Gastroesophageal sphincter (tissue), 4 donors: ENCODE data around the gene CYP3A7. TPM values are rescaled to one million over a fixed set of nuclear protein-coding genes. Genes with fewer than 3 reads are reported as not detected.
"Not testable (repeated sequence)": the region's sequence is repeated elsewhere in the genome, so short reads cannot be mapped to it uniquely, and the experiment has no call there.

Source experiments
- ATAC-seq: fragments of 150-250 bp; one replicate; pipeline ENCODE4 v1.9.1; 2016; ENCODE audit warnings: mild to moderate bottlenecking, moderate library complexity
- H3K27ac ChIP-seq, 4 donors: fragments of 200-600 bp; sonication (generic) in 3 of 4; 1 replicate in 3 of 4; 2 replicates in 1 of 4; pipeline ENCODE4 v1.5.1; 2016 to 2019
- H3K27me3 ChIP-seq: fragments of 200-600 bp; sonication (generic); one replicate; pipeline ENCODE4 v1.5.1; 2019
- H3K36me3 ChIP-seq, 2 donors: fragments of 200-600 bp; sonication (generic); one replicate each; pipeline ENCODE4 v1.5.1; 2019; ENCODE audit warnings: control low read depth in 1 of 2
- H3K4me1 ChIP-seq, 3 donors: fragments of 200-600 bp; sonication (generic); 1 replicate in 2 of 3; 2 replicates in 1 of 3; pipeline ENCODE4 v1.5.1; 2016 to 2019; ENCODE audit warnings: control low read depth in 2 of 3
- H3K4me3 ChIP-seq, 2 donors: fragments of 200-600 bp; sonication (generic); one replicate each; pipeline ENCODE4 v1.5.1; 2019; ENCODE audit warnings: mild to moderate bottlenecking in 1 of 2, moderate library complexity in 1 of 2
- H3K9me3 ChIP-seq, 3 donors: fragments of 200-600 bp; sonication (generic); one replicate each; pipeline ENCODE4 v1.5.1; 2017 to 2019; ENCODE audit warnings: control low read depth in 2 of 3
- CTCF ChIP-seq, 4 experiments: fragments of 200-600 bp in 2 of 4; fragments of 450-650 bp in 2 of 4; sonication (generic) in 1 of 4; IDR thresholded peaks; one replicate each; pipeline ENCODE4 v1.5.1; 2017 to 2019; ENCODE audit warnings: antibody characterized with exemption in 4 of 4, mild to moderate bottlenecking in 2 of 4, moderate library complexity in 2 of 4
- EP300 ChIP-seq: sonication (generic); formaldehyde crosslinking; IDR thresholded peaks from one replicate; pipeline ENCODE4 v1.6.1; 2017; ENCODE audit warnings: antibody characterized with exemption, mild to moderate bottlenecking
- POLR2A ChIP-seq, 2 donors: fragments of 450-650 bp; IDR thresholded peaks; one replicate each; pipeline ENCODE4 v1.6.1; 2017; ENCODE audit warnings: antibody characterized with exemption in 2 of 2, mild to moderate bottlenecking in 2 of 2, moderate library complexity in 1 of 2
- POLR2AphosphoS5 ChIP-seq: sonication (generic); formaldehyde crosslinking; IDR thresholded peaks from one replicate; pipeline ENCODE4 v1.6.1; 2017; ENCODE audit warnings: antibody characterized with exemption
- WGBS, 2 donors: methylation state at CpG; one replicate each; pipeline ENCODE4 v1.1.5; 2018; ENCODE audit warnings: low coverage in 1 of 2; 5-methylcytosine and 5-hydroxymethylcytosine counted together
- total RNA-seq, 4 donors: library from RNA; depleted of rRNA; stranded (reverse); fragments of >200 nt; gene quantifications; one replicate each; pipeline ENCODE4 v1.1.0, GENCODE V29; 2016

Gene CYP3A7
- total RNA-seq, 4 donors from 2014 or later: not detected

- Histone ChIP-seq H3K27me3 (peaks cover 4% of the 10 kb centered on the region), H3K27ac (no peak overlapping the region), H3K36me3 (no peaks in the 10 kb centered on the region), H3K4me3 (no peak overlapping the region), H3K4me1 (no peaks in the 10 kb centered on the region), H3K9me3 (peaks cover 0 to 7% (median 0%) of the 10 kb centered on the region in 3 donors)
- no peak for TF ChIP-seq POLR2A (IDR thresholded peaks at IDR 0.05)
- TF ChIP-seq CTCF (IDR thresholded peaks at IDR 0.05): no peak
- no peak for TF ChIP-seq EP300
- TF ChIP-seq POLR2AphosphoS5: no peak
- no peak for ATAC-seq
- 75 to 93% methylated on average over 2 to 3 of the region's 3 CpGs for WGBS, 2 donors
These were observed 31.6 kb upstream of the CYP3A7 start for GRCh38 chr7:99766484-99767099.

GRCh38 chr7:99764478-99764877 is 29.5 kb upstream of the CYP3A7 start:
- no peaks in the 10 kb centered on the region for H3K9me3 ChIP-seq
- TF ChIP-seq POLR2A (IDR thresholded peaks at IDR 0.05) (no peak), EP300 (no peak), CTCF (IDR thresholded peaks at IDR 0.05) (no peak), POLR2AphosphoS5 (no peak)
- H3K4me1 ChIP-seq: no peaks in the 10 kb centered on the region
- H3K36me3 ChIP-seq: no peaks in the 10 kb centered on the region
- no peak for ATAC-seq
- no peak overlapping the region for H3K4me3 ChIP-seq
- no peak overlapping the region for H3K27ac ChIP-seq
- WGBS, 2 donors: 77 to 85% methylated on average over 3 of the region's 3 CpGs
- no peaks in the 10 kb centered on the region for H3K27me3 ChIP-seq

GRCh38 chr7:99762680-99763327 is 27.8 kb upstream of the CYP3A7 start:
- WGBS, 2 donors: 30 to 61% methylated on average over 6 of the region's 7 CpGs
- Histone ChIP-seq H3K9me3 (no peaks in the 10 kb centered on the region), H3K4me1 (no peaks in the 10 kb centered on the region), H3K36me3 (no peaks in the 10 kb centered on the region), H3K4me3 (no peak overlapping the region), H3K27me3 (no peaks in the 10 kb centered on the region), H3K27ac (no peak overlapping the region)
- peak; percentile 85 for ATAC-seq
- TF ChIP-seq POLR2A (IDR thresholded peaks at IDR 0.05): no peak
- TF ChIP-seq EP300: no peak
- TF ChIP-seq POLR2AphosphoS5: no peak
- no peak for TF ChIP-seq CTCF (IDR thresholded peaks at IDR 0.05)

GRCh38 chr7:99755085-99755484 is 20.1 kb upstream of the CYP3A7 start:
- Histone ChIP-seq H3K9me3 (peaks cover 0 to 5% (median 0%) of the 10 kb centered on the region in 3 donors), H3K4me3 (no peak overlapping the region), H3K27me3 (no peaks in the 10 kb centered on the region), H3K27ac (no peak overlapping the region), H3K36me3 (no peaks in the 10 kb centered on the region), H3K4me1 (peaks cover 0 to 18% (median 0%) of the 10 kb centered on the region in 3 donors)
- no peak for TF ChIP-seq POLR2A (IDR thresholded peaks at IDR 0.05)
- no peak for TF ChIP-seq CTCF (IDR thresholded peaks at IDR 0.05)
- no peak for TF ChIP-seq POLR2AphosphoS5
- TF ChIP-seq EP300: no peak
- 86% methylated on average over 1 of the region's 1 CpG; no CpG with 5 or more reads in 1 of the 2 donors for WGBS, 2 donors
- ATAC-seq: no peak

- Histone ChIP-seq H3K27me3 (no peaks in the 10 kb centered on the region), H3K4me1 (peaks cover 0 to 18% (median 0%) of the 10 kb centered on the region in 3 donors), H3K4me3 (no peak overlapping the region), H3K36me3 (no peaks in the 10 kb centered on the region), H3K27ac (peak overlapping the region in 1 of 4 donors; percentile 23), H3K9me3 (peaks cover 0 to 5% (median 0%) of the 10 kb centered on the region in 3 donors)
- WGBS, 2 donors: 11 to 25% methylated on average over 2 to 3 of the region's 3 CpGs
- ATAC-seq: no peak
- TF ChIP-seq CTCF (IDR thresholded peaks at IDR 0.05) (no peak), EP300 (no peak), POLR2AphosphoS5 (no peak), POLR2A (IDR thresholded peaks at IDR 0.05) (no peak)
These were observed 17.4 kb upstream of the CYP3A7 start for GRCh38 chr7:99752356-99752755.

GRCh38 chr7:99751322-99752052 is 16.5 kb upstream of the CYP3A7 start:
- H3K27me3 ChIP-seq, H3K4me3 ChIP-seq, H3K9me3 ChIP-seq, H3K36me3 ChIP-seq: not testable (repeated sequence)
- 0 to 9% methylated on average over 1 to 5 of the region's 5 CpGs for WGBS, 2 donors
- peaks cover 0 to 18% (median 0%) of the 10 kb centered on the region in 3 donors for H3K4me1 ChIP-seq
- peak overlapping the region in 2 of 4 donors; percentile 14 to 23 for H3K27ac ChIP-seq
- ATAC-seq: peak; percentile 51
